ENCODE measurements around the gene ASCL3.
"Not testable (repeated sequence)": the region's sequence is repeated elsewhere in the genome, so short reads cannot be mapped to it uniquely, and the experiment has no call there.

The ASCL3 gene, protein sequence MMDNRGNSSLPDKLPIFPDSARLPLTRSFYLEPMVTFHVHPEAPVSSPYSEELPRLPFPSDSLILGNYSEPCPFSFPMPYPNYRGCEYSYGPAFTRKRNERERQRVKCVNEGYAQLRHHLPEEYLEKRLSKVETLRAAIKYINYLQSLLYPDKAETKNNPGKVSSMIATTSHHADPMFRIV

GRCh38 chr11:8942518-8943066 is at the start of gene ASCL3:
ASCL3 (minus strand) TSS chr11:8943016; CDS start chr11:8938161, 4,855 bp downstream.
- no peak for DNase-seq

GRCh38 chr11:8989453-8989852 is 46.6 kb upstream of the ASCL3 start:
- no peak for DNase-seq

DNA sequence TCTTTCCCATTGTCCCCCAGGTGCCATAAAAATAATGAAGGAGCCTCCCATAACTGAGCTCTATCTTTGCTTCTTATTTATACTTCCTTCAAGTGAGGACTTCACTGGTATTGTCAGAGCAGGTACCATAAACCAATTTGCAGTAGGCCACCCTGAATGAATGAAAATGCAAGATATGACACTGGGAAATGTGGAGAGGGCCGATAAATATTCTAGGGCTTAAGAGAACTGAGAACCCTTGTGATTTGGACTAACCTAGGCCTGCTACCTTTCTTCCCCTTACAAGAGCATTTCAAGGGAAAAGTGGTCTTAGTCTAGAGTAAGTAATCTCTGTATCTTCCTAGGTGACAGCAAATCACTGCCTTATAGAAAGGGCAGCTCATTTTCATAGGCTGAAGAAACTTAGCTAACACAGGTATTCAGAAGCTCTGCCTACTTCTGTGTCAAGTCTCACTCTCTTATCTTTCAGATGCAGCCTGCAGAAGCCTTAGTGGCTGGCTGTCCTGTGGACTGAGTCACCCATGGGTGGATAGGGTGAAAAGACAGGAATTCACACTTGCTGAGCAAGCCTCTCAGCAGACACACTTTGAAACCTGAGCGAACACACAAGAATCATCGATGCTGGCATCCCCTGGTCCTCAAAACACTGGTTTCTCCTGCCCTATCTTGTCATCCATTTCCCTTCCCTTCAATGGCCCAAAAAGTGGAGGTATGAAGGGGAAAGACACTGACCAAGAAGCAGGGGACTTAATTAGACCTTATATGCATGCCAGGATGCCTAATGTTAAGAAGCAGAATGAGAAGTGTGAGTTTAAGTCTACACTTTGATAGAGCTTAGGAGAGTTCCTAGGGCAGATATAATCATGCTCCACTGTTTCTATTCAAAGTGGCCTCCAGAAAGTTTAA is 45.8 kb upstream of the ASCL3 start:
- no peak for DNase-seq

DNA sequence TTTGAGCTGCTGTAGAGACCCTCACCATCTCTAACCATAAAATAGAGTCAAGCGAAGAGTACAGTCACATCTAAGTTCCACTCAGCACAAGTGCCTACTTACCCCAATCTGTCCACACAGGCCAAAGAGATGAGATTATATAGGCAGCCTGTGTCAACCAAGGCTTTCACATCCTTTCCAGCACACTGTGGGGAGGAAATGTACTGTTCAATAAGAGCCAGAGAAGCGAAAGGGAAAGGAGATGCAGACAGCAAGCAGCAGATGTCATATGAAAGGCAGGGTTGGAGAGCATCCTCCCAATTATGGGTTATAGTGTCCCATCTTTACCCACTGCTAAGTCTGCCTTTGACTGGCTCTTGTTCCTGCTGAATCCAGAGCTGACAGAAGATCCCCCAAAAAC is 44.6 kb upstream of the ASCL3 start:
- no peak for DNase-seq

GRCh38 chr11:8986772-8987171 is 44.0 kb upstream of the ASCL3 start:
- DNase-seq, result not testable (repeated sequence)

- DNase-seq, result no peak
Observed at GRCh38 chr11:8985462-8985861, 42.6 kb upstream of the ASCL3 start.

DNA sequence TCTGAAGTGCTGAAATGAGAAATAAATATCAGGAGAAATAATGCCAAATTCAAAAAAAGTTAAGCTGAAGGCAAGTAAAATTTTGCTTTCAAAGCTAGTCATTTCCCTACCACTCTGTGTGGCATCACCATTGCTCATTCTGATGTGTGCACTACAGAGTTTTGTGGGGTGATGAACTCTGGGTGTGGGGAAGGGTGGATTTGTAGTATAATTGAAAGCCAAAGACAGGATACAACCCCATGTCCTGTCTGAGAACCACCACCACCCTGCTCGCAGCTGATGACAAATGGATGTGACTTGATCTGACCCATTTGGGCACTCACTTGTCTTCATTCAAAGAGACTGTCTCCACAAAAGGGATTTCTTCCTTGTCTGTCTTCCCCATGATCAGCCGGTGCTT is 40.7 kb upstream of the ASCL3 start:
- no peak for DNase-seq

GRCh38 chr11:8980485-8980884 is 37.7 kb upstream of the ASCL3 start:
- no peak for DNase-seq

DNA sequence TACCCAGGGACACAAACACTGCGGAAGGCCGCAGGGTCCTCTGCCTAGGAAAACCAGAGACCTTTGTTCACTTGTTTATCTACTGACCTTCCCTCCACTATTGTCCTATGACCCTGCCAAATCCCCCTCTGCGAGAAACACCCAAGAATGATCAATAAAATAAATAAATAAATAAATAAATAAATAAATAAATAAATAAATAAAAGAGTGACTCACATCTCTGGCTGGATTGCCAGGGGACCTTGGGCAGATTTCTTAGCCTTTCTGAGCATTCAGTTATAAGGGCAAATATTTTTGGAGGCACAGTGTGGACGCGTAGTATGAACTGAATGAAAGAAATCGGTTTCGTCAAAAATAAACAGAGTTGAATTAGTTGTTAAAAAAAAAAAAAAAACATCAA is 36.5 kb upstream of the ASCL3 start:
- DNase-seq, result not testable (repeated sequence)

DNA sequence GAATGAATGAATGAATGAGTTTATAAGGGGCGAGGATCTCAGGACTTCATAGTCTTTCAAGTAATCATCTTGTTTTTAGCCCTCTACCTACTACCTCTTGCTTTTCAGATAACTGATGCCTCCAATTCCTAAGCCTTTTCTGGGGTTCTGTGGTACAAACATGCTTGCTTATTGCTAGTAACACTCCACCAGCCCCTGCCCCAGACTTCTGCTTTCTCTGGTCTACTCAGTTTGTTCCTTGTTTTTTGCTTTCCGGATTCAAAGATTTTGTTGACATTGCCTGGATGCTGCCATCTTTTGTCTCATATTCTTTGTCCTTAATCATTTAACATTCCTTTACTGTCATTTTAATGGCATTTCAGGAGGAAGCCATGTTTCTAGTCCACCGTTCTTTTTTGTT is 30.3 kb upstream of the ASCL3 start:
- no peak for DNase-seq

DNA sequence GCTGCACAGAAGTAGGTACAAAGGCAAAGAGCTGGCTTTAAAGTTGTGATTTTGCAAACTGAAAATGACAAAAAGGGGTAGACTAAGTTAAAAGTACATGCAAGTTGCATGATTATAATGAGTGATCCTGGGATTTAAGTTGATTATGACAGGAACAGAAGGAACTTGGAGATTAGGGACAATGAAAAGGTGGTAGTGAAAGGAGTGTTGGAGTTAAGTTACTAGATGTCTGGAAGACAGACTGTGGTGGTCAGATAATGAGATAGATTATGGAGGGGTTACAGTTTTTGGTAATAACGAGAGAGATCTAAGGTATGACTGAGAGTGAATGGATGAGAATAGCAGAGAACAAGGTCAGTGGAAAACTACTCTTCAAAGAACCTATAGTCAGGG is 29.1 kb upstream of the ASCL3 start:
- DNase-seq, result no peak

DNA sequence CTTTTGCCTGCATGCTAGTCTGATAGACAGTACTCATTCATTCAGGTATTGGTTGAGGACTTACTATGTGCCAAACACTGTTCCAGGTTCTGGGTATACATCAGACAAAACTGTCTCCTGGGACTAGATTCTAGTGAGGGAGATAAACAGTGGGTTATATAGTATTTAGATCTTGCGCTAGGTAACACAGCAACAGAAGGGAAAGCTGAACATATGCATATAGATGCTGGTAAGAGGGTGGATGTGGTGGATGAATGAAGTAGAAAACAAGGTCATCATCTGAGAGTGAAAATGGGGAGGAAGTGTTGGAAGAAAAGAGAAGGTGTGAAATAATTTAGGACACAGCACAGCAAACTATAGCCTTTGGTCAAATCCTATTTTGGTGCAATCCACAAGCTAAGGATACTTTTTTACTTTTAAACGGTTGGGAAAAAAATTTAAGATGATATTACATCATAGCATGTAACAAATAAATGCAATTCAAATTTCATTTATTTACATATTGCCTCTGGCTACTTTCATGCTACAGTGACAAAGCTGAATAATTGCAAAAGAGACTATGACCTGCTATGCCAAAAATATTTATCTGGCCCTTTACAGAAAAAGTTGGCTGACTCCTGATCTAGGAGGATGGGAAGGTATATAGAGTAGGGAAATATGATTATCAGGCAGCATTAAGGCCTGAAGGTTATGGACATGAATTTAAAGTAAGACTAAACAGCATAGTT is 28.5 kb upstream of the ASCL3 start:
- DNase-seq, result no peak

DNA sequence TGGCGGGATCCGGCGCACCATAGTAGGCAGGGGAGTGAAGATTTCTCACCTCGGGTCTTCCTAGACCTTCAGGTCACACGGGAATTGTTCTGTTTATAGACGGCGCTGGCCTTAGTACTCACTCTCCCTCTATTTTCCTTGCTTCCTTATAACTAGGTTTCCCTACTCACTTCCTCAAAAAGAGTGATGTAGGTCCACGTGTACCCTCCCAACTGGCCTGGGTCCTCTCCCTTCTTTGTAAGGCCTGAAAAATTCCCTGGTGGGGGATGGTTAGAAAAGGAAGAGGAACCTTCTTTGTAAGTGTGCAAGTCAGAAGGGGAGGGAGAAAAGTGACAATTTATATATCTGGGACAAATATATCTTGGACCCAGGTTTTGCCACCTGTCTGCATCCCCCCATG is 24.4 kb upstream of the ASCL3 start:
- DNase-seq, result no peak

DNA sequence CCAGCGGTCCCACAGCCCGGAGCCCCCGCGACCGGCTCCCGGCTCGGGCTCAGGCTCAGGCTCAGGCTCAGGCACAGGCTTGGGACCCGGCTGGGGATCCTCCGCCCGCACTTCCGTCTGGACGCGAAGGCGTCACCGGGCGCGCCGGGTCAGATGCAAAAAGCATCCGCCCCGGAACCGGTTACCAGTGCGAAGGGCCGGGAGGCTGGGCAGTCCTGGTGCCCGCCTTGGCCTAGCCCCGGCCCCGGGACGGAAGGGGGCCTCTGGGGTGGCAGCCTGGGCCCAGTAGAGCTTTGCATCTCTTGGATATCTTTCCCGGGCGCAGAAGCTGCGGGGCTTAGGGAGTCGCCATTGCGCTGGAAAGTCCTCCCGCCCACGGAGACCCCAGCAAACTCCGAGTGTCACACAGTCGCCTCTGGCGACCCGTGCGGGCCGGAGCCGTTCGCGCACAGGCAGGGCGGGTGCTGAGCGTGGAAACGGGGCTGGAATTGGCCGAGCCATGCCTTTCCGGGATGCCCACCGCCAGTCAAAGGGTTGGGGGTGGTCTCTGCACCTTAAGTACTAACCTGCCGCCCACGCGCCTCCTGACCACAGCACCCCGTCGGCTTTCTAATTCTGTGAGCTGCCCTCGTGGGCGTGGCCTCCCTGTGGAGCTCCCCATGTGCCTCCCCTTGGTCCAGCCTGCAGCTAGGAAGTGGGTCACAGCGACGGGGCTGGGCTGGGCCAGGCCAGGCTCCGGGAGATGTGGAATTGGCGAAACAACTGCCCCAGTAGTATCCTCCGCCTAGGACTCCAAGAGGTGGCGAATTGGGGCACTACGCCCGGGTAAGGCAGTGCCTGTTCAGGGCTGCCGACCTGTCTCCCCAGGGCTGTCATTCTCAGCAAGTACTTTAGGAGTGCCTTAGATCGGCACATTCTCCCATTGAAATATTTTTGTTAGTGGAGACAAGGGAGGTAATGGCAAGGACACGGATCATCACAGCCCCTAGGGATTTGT is 21.8 kb upstream of the ASCL3 start, which contains the start of gene TMEM9B:
TSS of gene TMEM9B (minus strand) at position 119 of the 997 bp plus-strand sequence. CDS start 129 bp downstream, outside the sequence.
- peak; percentile 72 for DNase-seq

DNA sequence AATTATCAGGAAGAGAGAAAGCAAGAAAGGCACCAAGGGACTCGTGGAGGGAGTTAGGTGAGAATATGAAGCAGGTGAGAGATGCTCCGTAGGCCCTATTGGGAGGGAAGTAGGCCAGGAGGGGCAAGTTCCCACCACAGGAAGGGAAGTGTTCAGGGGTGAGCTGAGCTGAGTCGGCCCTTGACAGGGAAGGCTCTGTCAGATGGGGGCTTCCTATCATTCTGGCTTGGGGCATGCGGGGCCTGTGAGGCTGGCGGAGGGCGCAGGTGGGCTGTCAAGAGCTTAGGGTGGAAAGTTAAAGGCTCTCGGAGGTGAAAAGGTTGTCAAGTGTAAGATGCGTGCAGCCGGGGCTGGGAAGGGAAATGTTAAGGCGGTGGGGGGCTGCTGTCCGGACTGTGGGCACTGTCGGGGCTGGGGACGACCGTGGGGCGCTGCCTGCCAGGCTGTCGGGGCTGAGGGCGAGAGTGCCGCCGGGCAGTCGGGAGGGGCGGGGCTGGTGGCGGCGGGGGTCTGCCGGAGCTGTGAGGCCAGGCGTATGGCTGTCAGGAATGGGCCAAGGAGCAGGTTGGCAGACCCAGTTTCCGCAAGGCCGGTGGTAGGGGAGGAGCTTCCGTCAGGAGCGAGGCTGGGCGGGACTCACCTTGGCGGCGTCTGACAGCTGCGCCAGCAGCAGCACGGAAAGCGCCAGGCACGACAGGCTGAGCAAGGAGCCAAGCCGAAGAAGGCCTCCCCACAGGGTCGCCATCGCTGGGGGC is 20.9 kb upstream of the ASCL3 start:
- no peak for DNase-seq

DNA sequence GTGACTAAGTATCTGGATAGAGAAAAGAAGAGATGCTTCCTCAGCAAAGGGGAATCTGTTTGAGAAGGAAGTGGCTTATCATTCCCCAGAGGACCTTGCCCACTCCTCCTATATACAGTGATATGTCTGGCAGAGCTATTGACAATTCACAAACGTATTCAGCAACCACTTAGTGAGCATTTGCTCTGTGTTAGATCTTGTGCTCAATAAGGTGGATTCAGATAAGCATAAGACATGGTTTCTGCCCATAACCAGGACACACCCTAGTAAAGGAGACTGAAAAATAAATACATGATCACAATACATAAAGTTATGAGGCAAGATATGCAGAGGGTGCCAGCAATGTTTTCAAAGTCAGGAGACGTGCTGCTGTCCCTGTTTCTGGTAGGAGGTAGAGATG is 20.0 kb upstream of the ASCL3 start:
- DNase-seq, result no peak

DNA sequence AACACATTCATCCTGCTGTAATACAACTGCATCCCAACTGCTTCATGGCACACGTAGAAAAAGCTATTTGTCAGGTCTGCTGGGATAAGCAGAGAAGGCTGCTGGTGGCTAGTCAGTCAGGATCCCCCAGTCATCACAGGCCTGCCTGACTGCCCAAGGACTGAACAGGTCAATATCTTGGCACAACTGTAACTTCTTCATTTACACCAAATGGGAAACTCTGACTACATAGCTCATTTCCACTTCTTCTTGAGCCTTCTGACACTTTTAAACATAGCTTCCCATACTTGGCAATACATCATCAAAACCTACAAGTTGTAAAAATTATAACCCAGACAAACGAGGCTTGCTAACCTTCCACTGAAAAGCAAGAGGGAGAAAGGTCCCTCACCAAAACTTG is 18.6 kb upstream of the ASCL3 start:
- no peak for DNase-seq

DNA sequence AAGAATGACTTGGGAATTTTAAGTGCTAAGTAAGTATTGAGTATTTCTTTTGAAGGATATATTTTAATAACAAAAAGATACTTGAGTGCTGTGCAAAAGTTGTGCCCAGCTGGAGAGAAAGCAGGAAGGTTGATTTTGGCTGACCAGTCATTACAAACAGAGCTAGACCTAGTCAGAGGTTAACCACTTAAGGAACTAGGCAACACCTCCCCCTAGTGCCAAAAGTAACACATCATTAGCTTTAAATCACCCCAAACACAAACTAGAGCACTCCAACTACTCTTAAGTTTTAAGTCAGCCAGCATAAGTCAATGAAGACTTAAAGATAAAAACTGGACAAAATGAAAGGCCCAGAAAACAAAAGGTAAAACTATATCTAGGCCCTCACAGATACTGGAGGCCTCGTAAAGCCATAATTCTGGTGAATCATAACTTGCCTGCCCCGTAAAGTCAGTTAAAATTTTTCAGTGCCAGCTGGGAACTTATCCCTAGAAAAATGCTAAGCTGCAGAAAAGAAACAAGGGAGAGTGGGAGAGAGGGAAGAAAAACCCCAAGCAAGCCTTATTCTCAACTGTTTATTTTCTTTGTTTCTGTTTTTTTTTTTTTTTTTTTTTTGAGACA is 16.8 kb upstream of the ASCL3 start:
- DNase-seq, result no peak

DNA sequence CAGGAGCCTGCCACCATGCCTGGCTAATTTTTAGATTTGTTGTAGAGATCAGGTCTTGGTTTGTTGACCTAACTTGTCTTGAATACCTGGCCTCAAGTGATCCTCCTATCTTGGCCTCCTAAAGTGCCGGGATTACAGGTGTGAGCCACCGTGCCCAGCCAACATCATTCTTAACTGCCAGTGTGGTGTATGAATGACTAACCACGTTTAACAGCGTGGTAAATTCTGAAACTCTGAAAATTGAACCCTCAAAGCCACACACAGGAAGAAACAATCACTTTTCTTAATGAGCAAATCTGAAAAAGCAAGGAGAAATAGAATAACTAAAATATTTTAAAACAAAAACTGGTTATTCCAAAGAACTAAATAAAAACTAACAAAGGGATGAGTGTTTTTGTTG is 14.0 kb upstream of the ASCL3 start:
- no peak for DNase-seq

DNA sequence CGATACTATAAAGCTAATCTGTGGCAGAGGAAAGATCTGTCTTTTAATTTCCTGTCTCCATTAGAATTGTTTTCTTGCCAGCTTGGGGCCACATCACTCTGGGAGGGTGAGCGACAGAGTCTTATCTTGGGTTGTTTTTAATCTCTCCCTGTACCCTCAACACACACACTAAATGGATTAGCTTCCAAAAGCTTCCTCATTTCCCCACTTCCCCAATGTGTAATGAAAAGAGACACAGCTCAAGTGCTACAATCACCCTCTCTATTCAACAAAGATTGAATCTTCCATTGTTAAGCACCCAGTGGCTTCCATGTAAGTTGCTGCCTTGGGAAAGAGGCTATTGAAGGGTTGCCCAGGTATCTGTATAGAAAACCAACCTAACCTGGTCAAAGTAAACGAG is 6.1 kb upstream of the ASCL3 start:
- DNase-seq, result no peak

All from GOT3 (cell line).